Thoracic aorta (tissue), 2 donors: ENCODE data around the gene PLPP6. TPM values are rescaled to one million over a fixed set of nuclear protein-coding genes. Genes with fewer than 3 reads are reported as not detected.

Experiments
- ATAC-seq: fragments of 150-250 bp; one replicate; pipeline ENCODE4 v1.8.0; 2017; ENCODE audit warnings: low read depth; ENCODE audit not compliant: insufficient number of reproducible peaks, low FRiP score
- DNase-seq: peaks from one replicate; pipeline ENCODE4 v3.0.0-alpha.2; 2020; ENCODE audit warnings: low spot score
- H3K27ac ChIP-seq, 2 donors: fragments of 200-600 bp; sonication (generic); 1 replicate in 1 of 2; 2 replicates in 1 of 2; pipeline ENCODE4 v1.5.1; 2016; ENCODE audit warnings: mild to moderate bottlenecking in 2 of 2, moderate library complexity in 2 of 2
- H3K27me3 ChIP-seq: fragments of 200-600 bp; sonication (generic); replicated peaks from 2 replicates; pipeline ENCODE4 v1.6.0; 2016; ENCODE audit warnings: mild to moderate bottlenecking; ENCODE audit not compliant: insufficient read depth
- H3K36me3 ChIP-seq: fragments of 200-600 bp; sonication (generic); one replicate; pipeline ENCODE4 v1.5.1; 2016
- H3K4me1 ChIP-seq, 2 donors: fragments of 200-600 bp; sonication (generic); 1 replicate in 1 of 2; 2 replicates in 1 of 2; pipeline versions ENCODE4 v1.5.1 to v1.6.0; 2016; ENCODE audit warnings: low read depth in 2 of 2, mild to moderate bottlenecking in 1 of 2; ENCODE audit not compliant: control insufficient read depth in 1 of 2
- H3K4me3 ChIP-seq: fragments of 200-600 bp; sonication (generic); 2 replicates; pipeline ENCODE4 v1.5.1; 2016; ENCODE audit warnings: mild to moderate bottlenecking
- H3K9me3 ChIP-seq: fragments of 200-600 bp; sonication (generic); 2 replicates; pipeline ENCODE4 v1.5.1; 2016
- total RNA-seq, 2 donors: library from RNA; depleted of rRNA; stranded (reverse); fragments of >200 nt; gene quantifications; one replicate each; pipeline versions ENCODE4 v1.1.0 to v1.2.3, GENCODE V29; 2016
- TF ChIP-seq, protein P1 (sequence below): fragments of 200-600 bp; sonication (generic); IDR thresholded peaks from one replicate; pipeline ENCODE4 v1.5.1; 2019; ENCODE audit warnings: antibody characterized with exemption

The PLPP6 gene
- total RNA-seq = 1 to 10 TPM; 4.5 to 5.0 TPM

GRCh38 chr9:4662108-4662988 is at the start of gene PLPP6:
TSS of gene PLPP6 (plus strand) at chr9:4662294. CDS start at chr9:4662376, 82 bp downstream.
- TF ChIP-seq, protein P1, sequence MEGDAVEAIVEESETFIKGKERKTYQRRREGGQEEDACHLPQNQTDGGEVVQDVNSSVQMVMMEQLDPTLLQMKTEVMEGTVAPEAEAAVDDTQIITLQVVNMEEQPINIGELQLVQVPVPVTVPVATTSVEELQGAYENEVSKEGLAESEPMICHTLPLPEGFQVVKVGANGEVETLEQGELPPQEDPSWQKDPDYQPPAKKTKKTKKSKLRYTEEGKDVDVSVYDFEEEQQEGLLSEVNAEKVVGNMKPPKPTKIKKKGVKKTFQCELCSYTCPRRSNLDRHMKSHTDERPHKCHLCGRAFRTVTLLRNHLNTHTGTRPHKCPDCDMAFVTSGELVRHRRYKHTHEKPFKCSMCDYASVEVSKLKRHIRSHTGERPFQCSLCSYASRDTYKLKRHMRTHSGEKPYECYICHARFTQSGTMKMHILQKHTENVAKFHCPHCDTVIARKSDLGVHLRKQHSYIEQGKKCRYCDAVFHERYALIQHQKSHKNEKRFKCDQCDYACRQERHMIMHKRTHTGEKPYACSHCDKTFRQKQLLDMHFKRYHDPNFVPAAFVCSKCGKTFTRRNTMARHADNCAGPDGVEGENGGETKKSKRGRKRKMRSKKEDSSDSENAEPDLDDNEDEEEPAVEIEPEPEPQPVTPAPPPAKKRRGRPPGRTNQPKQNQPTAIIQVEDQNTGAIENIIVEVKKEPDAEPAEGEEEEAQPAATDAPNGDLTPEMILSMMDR = peak; percentile 29
- H3K27me3 ChIP-seq = no peaks in the 10 kb centered on the region
- peaks cover 13 to 47% of the 10 kb centered on the region in 2 donors for H3K4me1 ChIP-seq
- no peaks in the 10 kb centered on the region for H3K36me3 ChIP-seq
- peak within 1 kb of the TSS; percentile 64 to 74 for H3K27ac ChIP-seq
- DNase-seq = peak; percentile 51
- H3K9me3 ChIP-seq = no peaks in the 10 kb centered on the region
- peak within 1 kb of the TSS; percentile 90 for H3K4me3 ChIP-seq
- peak; percentile 77 for ATAC-seq

- TF ChIP-seq, protein P1 = no peak
- Histone ChIP-seq H3K4me3 (no peak overlapping the region), H3K4me1 (no peaks in the 10 kb centered on the region), H3K36me3 (no peaks in the 10 kb centered on the region), H3K27me3 (no peaks in the 10 kb centered on the region), H3K9me3 (no peaks in the 10 kb centered on the region), H3K27ac (no peak overlapping the region)
- DNase-seq = no peak
- no peak for ATAC-seq
Observed at GRCh38 chr9:4614627-4615026, 47.5 kb upstream of the PLPP6 start.

GRCh38 chr9:4615251-4615650 is 46.8 kb upstream of the PLPP6 start:
- H3K27me3 ChIP-seq = no peaks in the 10 kb centered on the region
- H3K9me3 ChIP-seq = no peaks in the 10 kb centered on the region
- H3K27ac ChIP-seq = no peak overlapping the region
- H3K4me3 ChIP-seq = no peak overlapping the region
- no peaks in the 10 kb centered on the region for H3K4me1 ChIP-seq
- H3K36me3 ChIP-seq = no peaks in the 10 kb centered on the region
- no peak for ATAC-seq
- no peak for DNase-seq
- TF ChIP-seq, protein P1 = no peak

DNA sequence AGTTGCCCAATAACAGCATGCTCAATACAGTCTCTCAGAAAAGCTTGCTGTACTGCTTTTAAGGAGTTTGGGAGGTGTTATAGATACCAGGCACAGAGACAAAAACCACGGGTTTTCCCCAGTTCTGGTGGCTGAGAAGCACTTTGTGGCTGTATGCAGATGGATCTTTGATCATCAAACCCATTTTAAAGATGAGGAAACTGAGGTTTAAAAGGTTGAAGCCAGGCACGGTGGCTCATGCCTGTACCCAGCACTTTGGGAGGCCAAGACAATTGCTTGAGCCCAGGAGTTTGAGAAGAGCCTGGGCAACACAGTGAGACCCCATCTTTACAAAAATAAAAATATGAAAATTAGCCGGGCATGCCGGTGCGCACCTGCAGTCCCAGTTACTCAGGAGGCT is 46.3 kb upstream of the PLPP6 start:
- H3K27me3 ChIP-seq = no peaks in the 10 kb centered on the region
- H3K27ac ChIP-seq = no peak overlapping the region
- no peak overlapping the region for H3K4me3 ChIP-seq
- no peak for DNase-seq
- no peaks in the 10 kb centered on the region for H3K36me3 ChIP-seq
- TF ChIP-seq, protein P1 = no peak
- no peaks in the 10 kb centered on the region for H3K9me3 ChIP-seq
- ATAC-seq = no peak
- H3K4me1 ChIP-seq = peaks cover 0 to under 1% of the 10 kb centered on the region in 2 donors

DNA sequence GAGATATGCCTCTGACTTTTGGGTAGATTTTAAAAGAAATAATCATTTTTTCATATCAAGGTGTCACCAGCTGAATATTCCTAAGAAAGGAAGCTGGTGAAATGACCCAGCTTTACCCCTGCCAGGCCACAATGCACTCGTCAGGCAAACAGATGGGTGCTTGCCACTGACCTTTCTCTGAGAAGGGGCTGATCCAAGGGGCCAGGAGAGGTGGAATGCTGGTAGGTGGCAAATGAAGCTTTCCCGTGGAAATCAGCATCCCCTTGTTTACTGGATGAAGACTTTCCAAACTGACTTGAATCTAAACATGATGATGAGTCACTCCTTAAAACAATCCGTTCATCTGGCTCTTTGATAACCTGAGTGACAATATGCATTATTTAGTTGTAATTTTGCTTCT is 44.3 kb upstream of the PLPP6 start:
- no peaks in the 10 kb centered on the region for H3K27me3 ChIP-seq
- ATAC-seq (no peak), DNase-seq (no peak)
- H3K9me3 ChIP-seq = no peaks in the 10 kb centered on the region
- TF ChIP-seq, protein P1 = no peak
- no peak overlapping the region for H3K27ac ChIP-seq
- peaks cover 0 to 9% of the 10 kb centered on the region in 2 donors for H3K4me1 ChIP-seq
- no peak overlapping the region for H3K4me3 ChIP-seq
- no peaks in the 10 kb centered on the region for H3K36me3 ChIP-seq
